SKM-1 treated with dmso at 0.1 percent for 144 hours (cell line): Measurements from ENCODE around the gene TMEM39B.
"Not testable (repeated sequence)": the region's sequence is repeated elsewhere in the genome, so short reads cannot be mapped to it uniquely, and the experiment has no call there.

Source experiments
- DNase-seq: peaks from one replicate; lab custom pipeline; 2025; ENCODE audit not compliant: unreplicated experiment; lab: John Stamatoyannopoulos, UW

TMEM39B gene

GRCh38 chr1:32072622-32073298 is at the start of gene TMEM39B:
Gene TMEM39B, plus strand, starts transcription at chr1:32072939. Its CDS starts 109 bp downstream, at chr1:32073048.
- DNase-seq, result peak; percentile 94

- no peak for DNase-seq
Observed at GRCh38 chr1:32023351-32023750, 49.4 kb upstream of the TMEM39B start.

- DNase-seq, result no peak
Observed at GRCh38 chr1:32025515-32025914, 47.2 kb upstream of the TMEM39B start.

- no peak for DNase-seq
Observed at GRCh38 chr1:32028746-32029145, 44.0 kb upstream of the TMEM39B start.

- DNase-seq, result no peak
Observed at GRCh38 chr1:32031578-32032274, 41.0 kb upstream of the TMEM39B start.

GRCh38 chr1:32032275-32032615 is 40.5 kb upstream of the TMEM39B start:
- no peak for DNase-seq

- no peak for DNase-seq
Observed at GRCh38 chr1:32035119-32035518, 37.6 kb upstream of the TMEM39B start.

GRCh38 chr1:32040711-32041110 is 32.0 kb upstream of the TMEM39B start:
- no peak for DNase-seq

GRCh38 chr1:32042330-32042729 is 30.4 kb upstream of the TMEM39B start:
- no peak for DNase-seq

- DNase-seq, result no peak
Observed at GRCh38 chr1:32044234-32044633, 28.5 kb upstream of the TMEM39B start.

GRCh38 chr1:32045772-32046171 is 27.0 kb upstream of the TMEM39B start:
- peak; percentile 60 for DNase-seq

GRCh38 chr1:32047701-32048100 is 25.0 kb upstream of the TMEM39B start:
- DNase-seq, result no peak

- no peak for DNase-seq
Observed at GRCh38 chr1:32048440-32048839, 24.3 kb upstream of the TMEM39B start.

- no peak for DNase-seq
Observed at GRCh38 chr1:32051706-32052105, 21.0 kb upstream of the TMEM39B start.

GRCh38 chr1:32052887-32053286 is 19.9 kb upstream of the TMEM39B start:
- no peak for DNase-seq

- no peak for DNase-seq
Observed at GRCh38 chr1:32055416-32055815, 17.3 kb upstream of the TMEM39B start.

GRCh38 chr1:32056598-32056997 is 16.1 kb upstream of the TMEM39B start:
- no peak for DNase-seq

- DNase-seq, result no peak
Observed at GRCh38 chr1:32060914-32061313, 11.8 kb upstream of the TMEM39B start.

- DNase-seq, result no peak
Observed at GRCh38 chr1:32062867-32063230, 9.9 kb upstream of the TMEM39B start.

- DNase-seq, result peak; percentile 29
Observed at GRCh38 chr1:32063261-32063681, 9.5 kb upstream of the TMEM39B start.

GRCh38 chr1:32065613-32066488 is 6.9 kb upstream of the TMEM39B start:
- not testable (repeated sequence) for DNase-seq

GRCh38 chr1:32066489-32066873 is 6.3 kb upstream of the TMEM39B start:
- peak; percentile 99 for DNase-seq
